ENCODE data around the gene BAIAP2.
"Not testable (repeated sequence)": the region's sequence is repeated elsewhere in the genome, so short reads cannot be mapped to it uniquely, and the experiment has no call there.

The BAIAP2 gene

GRCh38 chr17:81137248-81137647 is 102.3 kb downstream of the BAIAP2 start:
- DNase-seq (ENCODE audit: low read depth in 2 of 2, low spot score in 1 of 2) = no peak

- no peak for DNase-seq (ENCODE audit: low read depth in 2 of 2, low spot score in 1 of 2)
Measured at GRCh38 chr17:81138083-81138482, 103.1 kb downstream of the BAIAP2 start.

GRCh38 chr17:81138500-81138899 is 103.5 kb downstream of the BAIAP2 start:
- DNase-seq (ENCODE audit: low read depth in 2 of 2, low spot score in 1 of 2) = no peak

- no peak for DNase-seq (ENCODE audit: low read depth in 2 of 2, low spot score in 1 of 2)
Measured at GRCh38 chr17:81139428-81139827, 104.5 kb downstream of the BAIAP2 start.

- no peak for DNase-seq (ENCODE audit: low read depth in 2 of 2, low spot score in 1 of 2)
Measured at GRCh38 chr17:81140018-81140417, 105.1 kb downstream of the BAIAP2 start.

- no peak for DNase-seq (ENCODE audit: low read depth in 2 of 2, low spot score in 1 of 2)
Measured at GRCh38 chr17:81140695-81141094, 105.7 kb downstream of the BAIAP2 start.

- DNase-seq (ENCODE audit: low read depth in 2 of 2, low spot score in 1 of 2) = peak in 1 of 2 donors; percentile 15
Measured at GRCh38 chr17:81142301-81143199, 107.6 kb downstream of the BAIAP2 start.

- DNase-seq (ENCODE audit: low read depth in 2 of 2, low spot score in 1 of 2) = no peak
Measured at GRCh38 chr17:81143200-81143527, 108.2 kb downstream of the BAIAP2 start.

- no peak for DNase-seq (ENCODE audit: low read depth in 2 of 2, low spot score in 1 of 2)
Measured at GRCh38 chr17:81143717-81144422, 108.9 kb downstream of the BAIAP2 start.

GRCh38 chr17:81144423-81144781 is 109.5 kb downstream of the BAIAP2 start:
- no peak for DNase-seq (ENCODE audit: low read depth in 2 of 2, low spot score in 1 of 2)

- DNase-seq (ENCODE audit: low read depth in 2 of 2, low spot score in 1 of 2) = not testable (repeated sequence)
Measured at GRCh38 chr17:81146208-81146607, 111.3 kb downstream of the BAIAP2 start.

- DNase-seq (ENCODE audit: low read depth in 2 of 2, low spot score in 1 of 2) = no peak
Measured at GRCh38 chr17:81147701-81148100, 112.8 kb downstream of the BAIAP2 start.

- DNase-seq (ENCODE audit: low read depth in 2 of 2, low spot score in 1 of 2) = no peak
Measured at GRCh38 chr17:81148571-81148970, 113.6 kb downstream of the BAIAP2 start.

- DNase-seq (ENCODE audit: low read depth in 2 of 2, low spot score in 1 of 2) = no peak
Measured at GRCh38 chr17:81148986-81149533, 114.1 kb downstream of the BAIAP2 start.

GRCh38 chr17:81150377-81151077 is 115.6 kb downstream of the BAIAP2 start:
- no peak for DNase-seq (ENCODE audit: low read depth in 2 of 2, low spot score in 1 of 2)

GRCh38 chr17:81151278-81151677 is 116.3 kb downstream of the BAIAP2 start:
- no peak for DNase-seq (ENCODE audit: low read depth in 2 of 2, low spot score in 1 of 2)

- DNase-seq (ENCODE audit: low read depth in 2 of 2, low spot score in 1 of 2) = no peak
Measured at GRCh38 chr17:81152288-81152828, 117.4 kb downstream of the BAIAP2 start.

GRCh38 chr17:81153340-81153803 is 118.4 kb downstream of the BAIAP2 start:
- no peak for DNase-seq (ENCODE audit: low read depth in 2 of 2, low spot score in 1 of 2)

- not testable (repeated sequence) for DNase-seq (ENCODE audit: low read depth in 2 of 2, low spot score in 1 of 2)
Measured at GRCh38 chr17:81154016-81154415, 119.1 kb downstream of the BAIAP2 start.

- DNase-seq (ENCODE audit: low read depth in 2 of 2, low spot score in 1 of 2) = no peak
Measured at GRCh38 chr17:81154961-81155360, 120.0 kb downstream of the BAIAP2 start.

Measured in stimulated activated CD8-positive, alpha-beta memory T cell treated with anti-CD3 and anti-CD28 coated beads, Interleukin-4, amount 100 ng/mL, for 4 hours (primary cell).